ENCODE measurements around the gene PSMD1.

The PSMD1 gene

GRCh38 chr2:231201475-231201814 is 144.8 kb downstream of the PSMD1 start:
- DNase-seq (ENCODE audit: low read depth in 2 of 2, low spot score in 1 of 2), result no peak

GRCh38 chr2:231203087-231203486 is 146.4 kb downstream of the PSMD1 start:
- no peak for DNase-seq (ENCODE audit: low read depth in 2 of 2, low spot score in 1 of 2)

- no peak for DNase-seq (ENCODE audit: low read depth in 2 of 2, low spot score in 1 of 2)
These were observed 147.5 kb downstream of the PSMD1 start for GRCh38 chr2:231204146-231204545.

- DNase-seq (ENCODE audit: low read depth in 2 of 2, low spot score in 1 of 2), result no peak
These were observed 147.9 kb downstream of the PSMD1 start for GRCh38 chr2:231204581-231204980.

GRCh38 chr2:231207734-231208133 is 151.1 kb downstream of the PSMD1 start:
- DNase-seq (ENCODE audit: low read depth in 2 of 2, low spot score in 1 of 2), result no peak

- DNase-seq (ENCODE audit: low read depth in 2 of 2, low spot score in 1 of 2), result no peak
These were observed 154.1 kb downstream of the PSMD1 start for GRCh38 chr2:231210782-231211181.

- no peak for DNase-seq (ENCODE audit: low read depth in 2 of 2, low spot score in 1 of 2)
These were observed 154.8 kb downstream of the PSMD1 start for GRCh38 chr2:231211486-231211885.

GRCh38 chr2:231212329-231212845 is 155.7 kb downstream of the PSMD1 start:
- DNase-seq (ENCODE audit: low read depth in 2 of 2, low spot score in 1 of 2), result no peak

GRCh38 chr2:231213931-231214642 is 157.4 kb downstream of the PSMD1 start:
- DNase-seq (ENCODE audit: low read depth in 2 of 2, low spot score in 1 of 2), result no peak

- DNase-seq (ENCODE audit: low read depth in 2 of 2, low spot score in 1 of 2), result no peak
These were observed 161.7 kb downstream of the PSMD1 start for GRCh38 chr2:231218366-231218765.

- no peak for DNase-seq (ENCODE audit: low read depth in 2 of 2, low spot score in 1 of 2)
These were observed 162.6 kb downstream of the PSMD1 start for GRCh38 chr2:231219289-231219688.

GRCh38 chr2:231221761-231222160 is 165.1 kb downstream of the PSMD1 start:
- no peak for DNase-seq (ENCODE audit: low read depth in 2 of 2, low spot score in 1 of 2)

Measured in stimulated activated CD8-positive, alpha-beta memory T cell treated with anti-CD3 and anti-CD28 coated beads, Interleukin-4, amount 100 ng/mL, for 1 hour (primary cell).